SK-N-MC (cell line): Measurements from ENCODE around the gene CGA.

Experiments used
- EZH2 ChIP-seq: fragments of 200-600 bp; sonication (generic); IDR thresholded peaks from one replicate; pipeline ENCODE4 v1.6.1; 2017; ENCODE audit warnings: antibody characterized with exemption
- FOXP2 ChIP-seq: optimal IDR thresholded peaks from 2 replicates; pipeline ENCODE3; 2011; ENCODE audit warnings: mild to moderate bottlenecking, moderate library complexity; ENCODE audit not compliant: insufficient read depth; ENCODE audit errors: extremely low read length, control extremely low read depth
- POLR2AphosphoS5 ChIP-seq: IDR thresholded peaks from 2 replicates; pipeline ENCODE4 v1.6.1; 2012; ENCODE audit warnings: mild to moderate bottlenecking, low read depth, low read length, borderline replicate concordance

DNA sequence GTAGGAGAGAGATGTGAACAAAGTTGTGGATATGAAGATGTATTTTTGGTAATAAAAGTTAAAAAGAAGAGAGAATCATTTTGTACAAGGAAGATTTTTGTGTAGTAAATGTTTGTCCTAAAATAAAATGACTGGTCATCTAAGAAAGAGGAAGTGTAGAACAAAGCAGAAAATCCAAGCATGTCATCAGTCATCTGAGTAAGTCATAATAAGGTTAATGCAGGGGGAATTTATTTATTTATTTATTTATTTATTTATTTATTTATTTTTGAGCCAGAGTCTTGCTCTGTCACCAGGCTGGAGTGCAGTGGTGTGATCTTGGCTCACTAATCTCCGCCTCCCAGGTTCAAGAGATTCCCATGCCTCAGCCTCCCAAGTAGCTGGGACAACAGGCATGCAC lies 15.7 kb upstream of the CGA start:
- no peak for TF ChIP-seq POLR2AphosphoS5
- TF ChIP-seq EZH2 = no peak
- no peak for TF ChIP-seq FOXP2
